H1 (cell line): ENCODE data around the gene ZFP36L1.

Source experiments
- BACH1 ChIP-seq: IDR thresholded peaks from 2 replicates; pipeline ENCODE4 v1.6.1; 2012; ENCODE audit warnings: low read length, improper control_type of control experiment
- EP300 ChIP-seq, 2 experiments: IDR thresholded peaks; 1 replicate in 1 of 2; 2 replicates in 1 of 2; pipeline ENCODE4 v1.6.1; 2011 to 2012; ENCODE audit warnings: low read depth in 2 of 2, low read length in 2 of 2, mild to moderate bottlenecking in 2 of 2, borderline replicate concordance in 1 of 2, inconsistent platforms in 1 of 2, moderate library complexity in 1 of 2
- JUN ChIP-seq: IDR thresholded peaks from 2 replicates; pipeline ENCODE4 v1.6.1; 2011; ENCODE audit warnings: low read depth, mild to moderate bottlenecking, improper control_type of control experiment, low read length
- POLR2A ChIP-seq, 2 experiments: IDR thresholded peaks; 1 replicate in 1 of 2; 2 replicates in 1 of 2; pipeline ENCODE4 v1.6.1; 2011; ENCODE audit warnings: low read depth in 2 of 2, low read length in 2 of 2, mild to moderate bottlenecking in 2 of 2; ENCODE audit errors: control extremely low read depth in 1 of 2
- POLR2AphosphoS5 ChIP-seq: IDR thresholded peaks from 2 replicates; pipeline ENCODE4 v1.6.1; 2011; ENCODE audit warnings: low read depth, low read length
- RAD21 ChIP-seq, 2 experiments: IDR thresholded peaks in 1 of 2; conservative IDR thresholded peaks in 1 of 2; 2 replicates each; pipeline ENCODE4 v1.6.1; 2011; ENCODE audit warnings: low read depth in 2 of 2, low read length in 2 of 2, improper control_type of control experiment in 1 of 2, inconsistent platforms in 1 of 2, mild to moderate bottlenecking in 1 of 2, moderate library complexity in 1 of 2
- SIN3A ChIP-seq, 2 experiments: IDR thresholded peaks in 1 of 2; conservative IDR thresholded peaks in 1 of 2; 2 replicates each; pipeline ENCODE4 v1.6.1; 2011 to 2012; ENCODE audit warnings: low read length in 2 of 2, improper control_type of control experiment in 1 of 2, low read depth in 1 of 2, mild to moderate bottlenecking in 1 of 2
- SP1 ChIP-seq: IDR thresholded peaks from 2 replicates; pipeline ENCODE4 v1.6.1; 2011; ENCODE audit warnings: low read depth, low read length
- TAF1 ChIP-seq: IDR thresholded peaks from 2 replicates; pipeline ENCODE4 v1.6.1; 2011; ENCODE audit warnings: mild to moderate bottlenecking, low read depth, low read length
- TF ChIP-seq, protein P1 (sequence below), 3 experiments: IDR thresholded peaks; 1 replicate in 2 of 3; 2 replicates in 1 of 3; pipeline versions ENCODE4 v1.5.1 to v1.6.1; 2011; ENCODE audit warnings: low read length in 3 of 3, mild to moderate bottlenecking in 3 of 3, inconsistent platforms in 2 of 3, low read depth in 1 of 3, moderate library complexity in 1 of 3; ENCODE audit not compliant: insufficient read depth in 1 of 3; ENCODE audit errors: control extremely low read depth in 1 of 3

DNA sequence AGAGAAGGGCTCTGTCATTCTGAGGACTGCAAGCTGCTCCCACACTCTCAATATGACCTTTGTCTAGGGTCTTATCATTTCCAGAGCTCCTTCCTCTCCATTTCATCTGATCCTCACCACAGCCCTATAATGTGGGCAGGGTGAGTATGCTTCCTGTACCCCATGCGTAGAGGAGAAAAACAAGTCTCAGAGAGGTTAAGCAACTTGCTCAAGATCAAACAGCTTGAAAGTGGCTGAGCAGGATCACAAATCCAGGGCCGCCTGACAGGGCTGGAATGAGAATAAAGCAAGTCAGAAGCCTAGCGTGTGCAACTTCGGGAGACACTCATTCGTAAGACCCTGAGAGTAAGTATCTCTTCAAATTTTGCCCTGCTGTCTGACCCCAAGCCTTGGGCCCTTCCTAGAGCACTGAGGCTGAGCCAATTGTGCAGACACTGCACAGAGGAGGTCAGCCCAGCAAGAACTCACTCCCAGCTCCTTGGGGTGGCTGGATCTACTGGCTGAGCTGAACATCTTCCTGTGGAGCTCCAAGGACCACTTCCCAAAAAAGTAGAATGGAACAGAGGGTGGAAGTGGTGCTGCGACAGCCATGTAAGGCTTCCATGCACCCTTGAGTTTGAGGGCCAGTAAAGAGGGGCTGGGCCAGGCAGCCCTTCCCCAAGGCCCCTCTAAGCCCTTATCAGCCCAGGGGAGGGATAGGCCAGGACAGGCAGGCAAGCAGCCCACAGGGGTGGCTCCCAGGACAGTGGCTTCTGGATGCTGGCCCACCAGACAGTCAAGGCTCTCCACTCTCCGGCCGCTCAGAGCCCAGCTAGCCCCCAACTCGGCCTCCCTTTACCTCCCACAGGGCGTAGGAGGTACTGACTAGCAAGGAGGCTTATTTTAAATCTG is 10.5 kb downstream of the ZFP36L1 start:
- no peak for TF ChIP-seq POLR2A (IDR thresholded peaks at IDR 0.05; ENCODE audit: control extremely low read depth in 1 of 2, low read depth in 2 of 2, low read length in 2 of 2)
- TF ChIP-seq, protein P1, sequence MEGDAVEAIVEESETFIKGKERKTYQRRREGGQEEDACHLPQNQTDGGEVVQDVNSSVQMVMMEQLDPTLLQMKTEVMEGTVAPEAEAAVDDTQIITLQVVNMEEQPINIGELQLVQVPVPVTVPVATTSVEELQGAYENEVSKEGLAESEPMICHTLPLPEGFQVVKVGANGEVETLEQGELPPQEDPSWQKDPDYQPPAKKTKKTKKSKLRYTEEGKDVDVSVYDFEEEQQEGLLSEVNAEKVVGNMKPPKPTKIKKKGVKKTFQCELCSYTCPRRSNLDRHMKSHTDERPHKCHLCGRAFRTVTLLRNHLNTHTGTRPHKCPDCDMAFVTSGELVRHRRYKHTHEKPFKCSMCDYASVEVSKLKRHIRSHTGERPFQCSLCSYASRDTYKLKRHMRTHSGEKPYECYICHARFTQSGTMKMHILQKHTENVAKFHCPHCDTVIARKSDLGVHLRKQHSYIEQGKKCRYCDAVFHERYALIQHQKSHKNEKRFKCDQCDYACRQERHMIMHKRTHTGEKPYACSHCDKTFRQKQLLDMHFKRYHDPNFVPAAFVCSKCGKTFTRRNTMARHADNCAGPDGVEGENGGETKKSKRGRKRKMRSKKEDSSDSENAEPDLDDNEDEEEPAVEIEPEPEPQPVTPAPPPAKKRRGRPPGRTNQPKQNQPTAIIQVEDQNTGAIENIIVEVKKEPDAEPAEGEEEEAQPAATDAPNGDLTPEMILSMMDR (IDR thresholded peaks at IDR 0.05; ENCODE audit: control extremely low read depth in 1 of 3, insufficient read depth in 1 of 3, low read depth in 1 of 3, low read length in 3 of 3), result no peak
- no peak for TF ChIP-seq EP300 (IDR thresholded peaks at IDR 0.05; ENCODE audit: borderline replicate concordance in 1 of 2, low read depth in 2 of 2, low read length in 2 of 2)
- TF ChIP-seq POLR2AphosphoS5, result no peak
- no peak for TF ChIP-seq RAD21 (IDR thresholded peaks at IDR 0.05 in 1 of 2, conservative IDR thresholded peaks at IDR 0.05 in 1 of 2; ENCODE audit: low read depth in 2 of 2, low read length in 2 of 2)
- TF ChIP-seq SP1, result no peak
- TF ChIP-seq SIN3A (conservative IDR thresholded peaks at IDR 0.05 in 1 of 2, IDR thresholded peaks at IDR 0.05 in 1 of 2; ENCODE audit: low read depth in 1 of 2, low read length in 2 of 2), result no peak
- TF ChIP-seq BACH1, result no peak
- TF ChIP-seq JUN, result no peak
- no peak for TF ChIP-seq TAF1
